GM21390 (cell line): ENCODE data around the gene ITIH1.
"Not testable (repeated sequence)": the region's sequence is repeated elsewhere in the genome, so short reads cannot be mapped to it uniquely, and the experiment has no call there.

ENCODE experiments used
- ATAC-seq: cut with Tn5 transposase; IDR thresholded peaks from one replicate; pipeline ENCODE4 v1.9.1; 2021; ENCODE audit not compliant: unreplicated experiment

ITIH1 gene

GRCh38 chr3:52777127-52777958 lies at the start of gene ITIH1:
TSS of gene ITIH1 (plus strand) at chr3:52777599. CDS start at chr3:52777616, 17 bp downstream.
- no peak for ATAC-seq

- ATAC-seq, result not testable (repeated sequence)
Observed at GRCh38 chr3:52728753-52729152, 48.6 kb upstream of the ITIH1 start.

GRCh38 chr3:52730681-52731080 lies 46.7 kb upstream of the ITIH1 start:
- ATAC-seq, result no peak

GRCh38 chr3:52731590-52731989 lies 45.8 kb upstream of the ITIH1 start:
- ATAC-seq, result no peak

GRCh38 chr3:52733256-52733891 lies 44.0 kb upstream of the ITIH1 start:
- no peak for ATAC-seq

- no peak for ATAC-seq
Observed at GRCh38 chr3:52739730-52740129, 37.7 kb upstream of the ITIH1 start.

- no peak for ATAC-seq
Observed at GRCh38 chr3:52742418-52743041, 34.9 kb upstream of the ITIH1 start.

- no peak for ATAC-seq
Observed at GRCh38 chr3:52743152-52743551, 34.2 kb upstream of the ITIH1 start.

- ATAC-seq, result no peak
Observed at GRCh38 chr3:52743721-52744120, 33.7 kb upstream of the ITIH1 start.

- ATAC-seq, result no peak
Observed at GRCh38 chr3:52752045-52752660, 25.2 kb upstream of the ITIH1 start.

GRCh38 chr3:52754373-52754772 lies 23.0 kb upstream of the ITIH1 start:
- no peak for ATAC-seq

- ATAC-seq, result no peak
Observed at GRCh38 chr3:52756141-52756540, 21.3 kb upstream of the ITIH1 start.

- no peak for ATAC-seq
Observed at GRCh38 chr3:52763466-52763865, 13.9 kb upstream of the ITIH1 start.

GRCh38 chr3:52769786-52770455 lies 7.5 kb upstream of the ITIH1 start:
- no peak for ATAC-seq

- ATAC-seq, result peak; percentile 91
Observed at GRCh38 chr3:52770496-52771333, 6.7 kb upstream of the ITIH1 start, which contains the start of gene NEK4. TSS of gene NEK4 (minus strand) at chr3:52770940. CDS start at chr3:52770746, 194 bp downstream.

GRCh38 chr3:52771334-52771681 lies 6.1 kb upstream of the ITIH1 start:
- ATAC-seq, result no peak

- no peak for ATAC-seq
Observed at GRCh38 chr3:52771702-52772101, 5.7 kb upstream of the ITIH1 start.

- no peak for ATAC-seq
Observed at GRCh38 chr3:52773361-52774065, 3.9 kb upstream of the ITIH1 start.

- ATAC-seq, result no peak
Observed at GRCh38 chr3:52774066-52774713, 3.2 kb upstream of the ITIH1 start.
